Left lung (tissue), 10 donors: ENCODE measurements around the gene PALM. TPM values are rescaled to one million over a fixed set of nuclear protein-coding genes. Genes with fewer than 3 reads are reported as not detected.

ENCODE experiments used
- ATAC-seq: fragments of 200-7000 bp; cut with Tn5 transposase; one replicate; pipeline ENCODE4 v1.9.1; 2020; ENCODE audit warnings: moderate library complexity
- DNase-seq, 4 donors: peaks; one replicate each; pipeline ENCODE4 v3.0.0-alpha.2; 2013 to 2020
- H3K27ac ChIP-seq, 2 donors: fragments of 200-600 bp; sonication (generic) in 1 of 2; one replicate each; pipeline versions ENCODE4 v1.5.0 to v1.8.0; 2020 to 2021
- H3K27me3 ChIP-seq, 2 donors: fragments of 200-600 bp; sonication (generic) in 1 of 2; one replicate each; pipeline versions ENCODE4 v1.5.0 to v1.8.0; 2020 to 2021
- H3K36me3 ChIP-seq, 2 donors: fragments of 200-600 bp; sonication (generic) in 1 of 2; one replicate each; pipeline versions ENCODE4 v1.5.0 to v1.8.0; 2020 to 2021
- H3K4me1 ChIP-seq, 2 donors: fragments of 200-600 bp; one replicate each; pipeline ENCODE4 v1.8.0; 2021
- H3K4me3 ChIP-seq, 2 donors: fragments of 200-600 bp; sonication (generic) in 1 of 2; one replicate each; pipeline versions ENCODE4 v1.5.0 to v1.8.0; 2020 to 2021; ENCODE audit warnings: mild to moderate bottlenecking in 1 of 2
- H3K9me3 ChIP-seq, 2 donors: fragments of 200-600 bp; sonication (generic) in 1 of 2; one replicate each; pipeline versions ENCODE4 v1.5.0 to v1.8.0; 2020 to 2021
- CTCF ChIP-seq, 2 donors: fragments of 200-600 bp; sonication (generic) in 1 of 2; IDR thresholded peaks; one replicate each; pipeline versions ENCODE4 v1.5.0 to v1.8.0; 2021; ENCODE audit warnings: antibody characterized with exemption in 2 of 2
- intact Hi-C, 2 donors: fragments of 100-400 bp; cut with DNase I; formaldehyde crosslinking; loops; one replicate each; pipeline versions ENCODE4 v1.11.2 to v1.14.2; 2022
- polyA plus RNA-seq, 6 donors: library from polyadenylated mRNA; unstranded; fragments of 120-200 nt; gene quantifications; one replicate each; pipeline ENCODE4 v1.2.1, GENCODE V29; 2013; ENCODE audit not compliant: insufficient read length in 6 of 6
- total RNA-seq, 2 donors: library from RNA; stranded (reverse); fragmentation: NEBNext Ultra II Directional; extraction: Animal tissue kit (Norgen Biotek cat#: 25700); gene quantifications; one replicate each; pipeline ENCODE4 v1.2.1, GENCODE V29; 2021
- donor health status: DM: no; HTN: yes; CAD: no.
- donor health status: DM: no; HTN: no; CAD: no.

PALM gene
- total and polyA plus RNA-seq, 8 donors, result 30.2 to 59.7 (median 39.8) TPM

GRCh38 chr19:681029-682019 lies 27.4 kb upstream of the PALM start:
- H3K4me3 ChIP-seq, result peak overlapping the region in 1 of 2 donors; percentile 60
- TF ChIP-seq CTCF (IDR thresholded peaks at IDR 0.05), result no peak
- peak overlapping the region; percentile 79 to 91 for H3K27ac ChIP-seq
- ATAC-seq, result no peak
- peaks cover 0 to 18% of the 10 kb centered on the region in 2 donors for H3K27me3 ChIP-seq
- H3K36me3 ChIP-seq, result no peaks in the 10 kb centered on the region
- peak in 3 of 4 donors; percentile 85 to 96 (median 95) for DNase-seq
- intact Hi-C loops, result no loop called here
- H3K4me1 ChIP-seq, result peaks cover 9 to 41% of the 10 kb centered on the region in 2 donors
- no peaks in the 10 kb centered on the region for H3K9me3 ChIP-seq

GRCh38 chr19:682678-683320 lies 25.9 kb upstream of the PALM start:
- no peak overlapping the region for H3K4me3 ChIP-seq
- ATAC-seq (no peak), DNase-seq (no peak)
- no peak overlapping the region for H3K27ac ChIP-seq
- H3K36me3 ChIP-seq, result no peaks in the 10 kb centered on the region
- H3K27me3 ChIP-seq, result peaks cover 0 to 3% of the 10 kb centered on the region in 2 donors
- no peaks in the 10 kb centered on the region for H3K9me3 ChIP-seq
- no peak for TF ChIP-seq CTCF (IDR thresholded peaks at IDR 0.05)
- H3K4me1 ChIP-seq, result peaks cover 9 to 26% of the 10 kb centered on the region in 2 donors
- intact Hi-C loops, result no loop called here

- no peak for TF ChIP-seq CTCF (IDR thresholded peaks at IDR 0.05)
- H3K36me3 ChIP-seq, result no peaks in the 10 kb centered on the region
- no peaks in the 10 kb centered on the region for H3K9me3 ChIP-seq
- no peak overlapping the region for H3K4me3 ChIP-seq
- no peak overlapping the region for H3K27ac ChIP-seq
- H3K27me3 ChIP-seq, result no peaks in the 10 kb centered on the region
- DNase-seq, result no peak
- peaks cover 0 to 7% of the 10 kb centered on the region in 2 donors for H3K4me1 ChIP-seq
- ATAC-seq, result no peak
- intact Hi-C loops, result no loop called here
Measured at GRCh38 chr19:685454-685931, 23.2 kb upstream of the PALM start.

DNA sequence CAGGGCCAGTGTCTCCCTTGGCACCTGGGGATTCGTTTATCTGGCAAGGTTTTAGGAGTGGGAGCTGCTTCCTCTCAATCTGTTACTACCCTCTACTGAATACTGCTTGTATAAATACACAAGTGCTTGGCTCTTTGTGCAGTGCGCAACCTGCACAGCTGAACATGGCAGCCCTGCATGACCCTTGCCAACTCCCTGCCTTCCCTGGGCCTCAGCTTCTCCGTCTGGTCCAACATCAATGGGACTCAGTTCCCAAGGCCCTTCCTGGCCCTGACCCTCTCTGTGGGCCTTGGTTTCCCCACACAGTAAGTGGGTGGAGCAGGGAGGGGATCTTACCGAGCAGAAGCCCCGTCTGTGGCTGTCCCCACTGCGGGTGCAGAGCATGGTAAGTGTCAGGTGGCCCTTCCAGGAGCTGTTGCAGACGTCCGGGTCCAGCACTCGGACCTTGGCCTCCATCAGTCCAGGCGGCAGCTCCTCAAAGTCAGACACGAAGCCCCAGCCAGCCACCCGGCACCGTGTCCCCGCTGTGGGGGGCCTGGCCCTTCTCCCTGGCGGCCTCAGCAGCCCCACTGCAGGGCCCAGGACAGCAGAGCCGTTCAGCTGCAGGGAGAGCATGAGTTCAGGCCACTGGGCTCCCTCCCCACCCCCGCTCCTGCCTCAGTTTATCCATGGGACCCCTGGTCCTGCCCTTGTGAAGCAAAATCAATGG lies 22.0 kb upstream of the PALM start:
- ATAC-seq (no peak), DNase-seq (no peak)
- intact Hi-C loops, result no loop called here
- no peak for TF ChIP-seq CTCF (IDR thresholded peaks at IDR 0.05)
- H3K27ac ChIP-seq, result no peak overlapping the region
- no peaks in the 10 kb centered on the region for H3K9me3 ChIP-seq
- no peak overlapping the region for H3K4me3 ChIP-seq
- no peaks in the 10 kb centered on the region for H3K27me3 ChIP-seq
- peaks cover 0 to under 1% of the 10 kb centered on the region in 2 donors for H3K4me1 ChIP-seq
- H3K36me3 ChIP-seq, result no peaks in the 10 kb centered on the region
